GM19372 (cell line): ENCODE data around the gene LPAR1.
A peak's percentile ranks its signal among the peaks of the same experiment; 100 is the strongest.
"Not testable (repeated sequence)": the region's sequence is repeated elsewhere in the genome, so short reads cannot be mapped to it uniquely, and the experiment has no call there.

Experiments
- ATAC-seq: cut with Tn5 transposase; IDR thresholded peaks from one replicate; pipeline ENCODE4 v1.9.1; 2021; ENCODE audit warnings: mild to moderate bottlenecking, low read depth, moderate library complexity; ENCODE audit not compliant: unreplicated experiment

LPAR1 gene

GRCh38 chr9:110890416-110890815 lies 147.9 kb downstream of the LPAR1 start:
- ATAC-seq: no peak

- no peak for ATAC-seq
Measured at GRCh38 chr9:110887276-110887675, 151.0 kb downstream of the LPAR1 start.

GRCh38 chr9:110886832-110887231 lies 151.4 kb downstream of the LPAR1 start:
- no peak for ATAC-seq

GRCh38 chr9:110880189-110880588 lies 158.1 kb downstream of the LPAR1 start:
- ATAC-seq: no peak

- ATAC-seq: no peak
Measured at GRCh38 chr9:110877374-110877773, 160.9 kb downstream of the LPAR1 start.

- ATAC-seq: no peak
Measured at GRCh38 chr9:110876929-110877328, 161.3 kb downstream of the LPAR1 start.

GRCh38 chr9:110874963-110875674 lies 163.2 kb downstream of the LPAR1 start:
- peak; percentile 90 for ATAC-seq

GRCh38 chr9:110872920-110873319 lies 165.3 kb downstream of the LPAR1 start:
- ATAC-seq: no peak

GRCh38 chr9:110871736-110872135 lies 166.5 kb downstream of the LPAR1 start:
- no peak for ATAC-seq

- no peak for ATAC-seq
Measured at GRCh38 chr9:110869931-110870330, 168.3 kb downstream of the LPAR1 start.

GRCh38 chr9:110864011-110864410 lies 174.3 kb downstream of the LPAR1 start:
- no peak for ATAC-seq

GRCh38 chr9:110861370-110862110 lies 176.7 kb downstream of the LPAR1 start:
- not testable (repeated sequence) for ATAC-seq

GRCh38 chr9:110856772-110857171 lies 181.5 kb downstream of the LPAR1 start:
- ATAC-seq: no peak

- no peak for ATAC-seq
Measured at GRCh38 chr9:110850401-110851135, 187.7 kb downstream of the LPAR1 start.

GRCh38 chr9:110847671-110848070 lies 190.6 kb downstream of the LPAR1 start:
- ATAC-seq: no peak

- ATAC-seq: no peak
Measured at GRCh38 chr9:110846215-110846614, 192.1 kb downstream of the LPAR1 start.

GRCh38 chr9:110844121-110844520 lies 194.1 kb downstream of the LPAR1 start:
- ATAC-seq: no peak

GRCh38 chr9:110842986-110843385 lies 195.3 kb downstream of the LPAR1 start:
- ATAC-seq: no peak

- ATAC-seq: no peak
Measured at GRCh38 chr9:110842169-110842568, 196.1 kb downstream of the LPAR1 start.

GRCh38 chr9:110837401-110838005 lies 200.8 kb downstream of the LPAR1 start:
- ATAC-seq: peak; percentile 54

- no peak for ATAC-seq
Measured at GRCh38 chr9:110835859-110836271, 202.4 kb downstream of the LPAR1 start.
